Liver (tissue), 3 donors: Measurements from ENCODE around the gene SKOR2.

Source experiments
- CTCF ChIP-seq: fragments of 150-350 bp; IDR thresholded peaks from 2 replicates; pipeline ENCODE4 v1.5.1; 2017; ENCODE audit warnings: improper control_type of control experiment, low read depth, low read length; ENCODE audit not compliant: missing input control
- EGR1 ChIP-seq, 2 donors: IDR thresholded peaks; 2 replicates each; pipeline ENCODE4 v1.6.1; 2016 to 2018; ENCODE audit warnings: antibody characterized with exemption in 2 of 2, low read depth in 2 of 2
- JUND ChIP-seq, 2 donors: IDR thresholded peaks; 2 replicates each; pipeline ENCODE4 v1.6.1; 2016; ENCODE audit warnings: antibody characterized with exemption in 2 of 2
- NR2F2 ChIP-seq: IDR thresholded peaks from 2 replicates; pipeline ENCODE4 v1.6.1; 2016; ENCODE audit warnings: antibody characterized with exemption
- RAD21 ChIP-seq, 2 donors: IDR thresholded peaks; 2 replicates each; pipeline ENCODE4 v1.6.1; 2016; ENCODE audit warnings: antibody characterized with exemption in 2 of 2, mild to moderate bottlenecking in 2 of 2
- YY1 ChIP-seq: IDR thresholded peaks from 2 replicates; pipeline ENCODE4 v1.6.1; 2016; ENCODE audit warnings: antibody characterized with exemption, mild to moderate bottlenecking
- TF ChIP-seq, protein P1 (sequence below): IDR thresholded peaks from 2 replicates; pipeline ENCODE4 v1.6.1; 2016; ENCODE audit warnings: antibody characterized with exemption
- donor health status: healthy.
- donor health status: healthy.

GRCh38 chr18:47284721-47285395, 33.4 kb upstream of the SKOR2 start:
- TF ChIP-seq CTCF (no peak), YY1 (no peak), NR2F2 (no peak), RAD21 (IDR thresholded peaks at IDR 0.05) (no peak), JUND (IDR thresholded peaks at IDR 0.05) (no peak), EGR1 (IDR thresholded peaks at IDR 0.05; ENCODE audit: low read depth in 2 of 2) (no peak)
- TF ChIP-seq, protein P1, sequence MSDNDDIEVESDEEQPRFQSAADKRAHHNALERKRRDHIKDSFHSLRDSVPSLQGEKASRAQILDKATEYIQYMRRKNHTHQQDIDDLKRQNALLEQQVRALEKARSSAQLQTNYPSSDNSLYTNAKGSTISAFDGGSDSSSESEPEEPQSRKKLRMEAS, result no peak
